ENCODE data around the gene PHF1. TPM values are rescaled to one million over a fixed set of nuclear protein-coding genes. Genes with fewer than 3 reads are reported as not detected.

Gene PHF1
- total and polyA plus RNA-seq, 4 donors = 7.2 to 13.5 (median 11.5) TPM

- no peak for TF ChIP-seq GABPA (IDR thresholded peaks at IDR 0.05 in 1 of 2, conservative IDR thresholded peaks at IDR 0.05 in 1 of 2)
- TF ChIP-seq SP1 (IDR thresholded peaks at IDR 0.05) = no peak
- no peak for TF ChIP-seq YY1 (IDR thresholded peaks at IDR 0.05)
- no peak for TF ChIP-seq JUND (IDR thresholded peaks at IDR 0.05)
- TF ChIP-seq MAX (IDR thresholded peaks at IDR 0.05) = no peak
- TF ChIP-seq EGR1 (IDR thresholded peaks at IDR 0.05; ENCODE audit: low read depth in 2 of 2) = no peak
- no peak for TF ChIP-seq RAD21 (IDR thresholded peaks at IDR 0.05)
- no peak for TF ChIP-seq HNF4A (conservative IDR thresholded peaks at IDR 0.05)
- TF ChIP-seq ATF3 (IDR thresholded peaks at IDR 0.05) = no peak
- TF ChIP-seq TAF1 (conservative IDR thresholded peaks at IDR 0.05) = no peak
- no peak for TF ChIP-seq NR2F2 (IDR thresholded peaks at IDR 0.05)
- Histone ChIP-seq H3K4me3 (ENCODE audit: low read depth in 1 of 3, low read length in 3 of 3) (no peak overlapping the region), H3K27ac (ENCODE audit: low read depth in 1 of 2, low read length in 2 of 2) (no peak overlapping the region), H3K27me3 (ENCODE audit: control insufficient read depth in 4 of 4, insufficient read depth in 4 of 4, low read length in 3 of 4) (no peaks in the 10 kb centered on the region), H3K36me3 (ENCODE audit: control insufficient read depth in 4 of 4, insufficient read depth in 3 of 4, low read depth in 1 of 4, low read length in 3 of 4) (peaks cover 0 to 6% (median 1%) of the 10 kb centered on the region in 4 donors), H3K9ac (ENCODE audit: low read depth in 1 of 2, low read length in 2 of 2) (no peak overlapping the region), H3K9me3 (ENCODE audit: control insufficient read depth in 4 of 4, low read length in 3 of 4) (no peaks in the 10 kb centered on the region), H3K4me1 (ENCODE audit: control insufficient read depth in 4 of 4, insufficient read depth in 4 of 4, low read length in 3 of 4) (no peaks in the 10 kb centered on the region)
- WGBS = 97% methylated on average over 18 of the region's 18 CpGs
- DNase-seq (ENCODE audit: low spot score) = no peak
Measured at GRCh38 chr6:33437666-33438065, 26.9 kb downstream of the PHF1 start.

- Histone ChIP-seq H3K9me3 (ENCODE audit: control insufficient read depth in 4 of 4, low read length in 3 of 4) (no peaks in the 10 kb centered on the region), H3K27me3 (ENCODE audit: control insufficient read depth in 4 of 4, insufficient read depth in 4 of 4, low read length in 3 of 4) (no peaks in the 10 kb centered on the region), H3K4me1 (ENCODE audit: control insufficient read depth in 4 of 4, insufficient read depth in 4 of 4, low read length in 3 of 4) (no peaks in the 10 kb centered on the region), H3K9ac (ENCODE audit: low read depth in 1 of 2, low read length in 2 of 2) (no peak overlapping the region), H3K4me3 (ENCODE audit: low read depth in 1 of 3, low read length in 3 of 3) (no peak overlapping the region), H3K36me3 (ENCODE audit: control insufficient read depth in 4 of 4, insufficient read depth in 3 of 4, low read depth in 1 of 4, low read length in 3 of 4) (peaks cover 0 to 6% (median 1%) of the 10 kb centered on the region in 4 donors), H3K27ac (ENCODE audit: low read depth in 1 of 2, low read length in 2 of 2) (no peak overlapping the region)
- WGBS = 99% methylated on average over 3 of the region's 3 CpGs
- TF ChIP-seq JUND (IDR thresholded peaks at IDR 0.05) = no peak
- no peak for TF ChIP-seq EGR1 (IDR thresholded peaks at IDR 0.05; ENCODE audit: low read depth in 2 of 2)
- TF ChIP-seq RAD21 (IDR thresholded peaks at IDR 0.05) = no peak
- no peak for DNase-seq (ENCODE audit: low spot score)
Measured at GRCh38 chr6:33438978-33439594, 28.3 kb downstream of the PHF1 start.

GRCh38 chr6:33439956-33440648, 29.3 kb downstream of the PHF1 start:
- no peak for TF ChIP-seq RXRA (IDR thresholded peaks at IDR 0.05)
- no peak for TF ChIP-seq RAD21 (IDR thresholded peaks at IDR 0.05)
- TF ChIP-seq REST (IDR thresholded peaks at IDR 0.05) = no peak
- no peak for TF ChIP-seq CTCF (IDR thresholded peaks at IDR 0.05; ENCODE audit: low read depth, low read length, missing input control)
- TF ChIP-seq FOXA1 (IDR thresholded peaks at IDR 0.05) = no peak
- no peak for TF ChIP-seq SP1 (IDR thresholded peaks at IDR 0.05)
- TF ChIP-seq JUND (IDR thresholded peaks at IDR 0.05) = no peak
- TF ChIP-seq YY1 (IDR thresholded peaks at IDR 0.05) = no peak
- TF ChIP-seq GABPA (IDR thresholded peaks at IDR 0.05 in 1 of 2, conservative IDR thresholded peaks at IDR 0.05 in 1 of 2) = no peak
- TF ChIP-seq MAX (IDR thresholded peaks at IDR 0.05) = no peak
- no peak for TF ChIP-seq HNF4A (conservative IDR thresholded peaks at IDR 0.05)
- no peak for TF ChIP-seq TAF1 (conservative IDR thresholded peaks at IDR 0.05)
- no peak for TF ChIP-seq FOXA2 (IDR thresholded peaks at IDR 0.05)
- TF ChIP-seq NR2F2 (IDR thresholded peaks at IDR 0.05) = no peak

More at GRCh38 chr6:33439956-33440648, 29.3 kb downstream of the PHF1 start:
- Histone ChIP-seq H3K27me3 (ENCODE audit: control insufficient read depth in 4 of 4, insufficient read depth in 4 of 4, low read length in 3 of 4) (no peaks in the 10 kb centered on the region), H3K36me3 (ENCODE audit: control insufficient read depth in 4 of 4, insufficient read depth in 3 of 4, low read depth in 1 of 4, low read length in 3 of 4) (peaks cover 0 to 6% (median 1%) of the 10 kb centered on the region in 4 donors), H3K27ac (ENCODE audit: low read depth in 1 of 2, low read length in 2 of 2) (no peak overlapping the region), H3K9me3 (ENCODE audit: control insufficient read depth in 4 of 4, low read length in 3 of 4) (no peaks in the 10 kb centered on the region), H3K9ac (ENCODE audit: low read depth in 1 of 2, low read length in 2 of 2) (no peak overlapping the region), H3K4me3 (ENCODE audit: low read depth in 1 of 3, low read length in 3 of 3) (no peak overlapping the region), H3K4me1 (ENCODE audit: control insufficient read depth in 4 of 4, insufficient read depth in 4 of 4, low read length in 3 of 4) (no peaks in the 10 kb centered on the region)
- no peak for DNase-seq (ENCODE audit: low spot score)
- 88% methylated on average over 9 of the region's 9 CpGs for WGBS

Measured in liver (tissue), 9 donors.